ENCODE measurements around the gene RIMBP2.

RIMBP2 gene

GRCh38 chr12:130593056-130593455 lies 123.0 kb downstream of the RIMBP2 start:
- TF ChIP-seq, protein P1, sequence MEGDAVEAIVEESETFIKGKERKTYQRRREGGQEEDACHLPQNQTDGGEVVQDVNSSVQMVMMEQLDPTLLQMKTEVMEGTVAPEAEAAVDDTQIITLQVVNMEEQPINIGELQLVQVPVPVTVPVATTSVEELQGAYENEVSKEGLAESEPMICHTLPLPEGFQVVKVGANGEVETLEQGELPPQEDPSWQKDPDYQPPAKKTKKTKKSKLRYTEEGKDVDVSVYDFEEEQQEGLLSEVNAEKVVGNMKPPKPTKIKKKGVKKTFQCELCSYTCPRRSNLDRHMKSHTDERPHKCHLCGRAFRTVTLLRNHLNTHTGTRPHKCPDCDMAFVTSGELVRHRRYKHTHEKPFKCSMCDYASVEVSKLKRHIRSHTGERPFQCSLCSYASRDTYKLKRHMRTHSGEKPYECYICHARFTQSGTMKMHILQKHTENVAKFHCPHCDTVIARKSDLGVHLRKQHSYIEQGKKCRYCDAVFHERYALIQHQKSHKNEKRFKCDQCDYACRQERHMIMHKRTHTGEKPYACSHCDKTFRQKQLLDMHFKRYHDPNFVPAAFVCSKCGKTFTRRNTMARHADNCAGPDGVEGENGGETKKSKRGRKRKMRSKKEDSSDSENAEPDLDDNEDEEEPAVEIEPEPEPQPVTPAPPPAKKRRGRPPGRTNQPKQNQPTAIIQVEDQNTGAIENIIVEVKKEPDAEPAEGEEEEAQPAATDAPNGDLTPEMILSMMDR (IDR thresholded peaks at IDR 0.05) = no peak

DNA sequence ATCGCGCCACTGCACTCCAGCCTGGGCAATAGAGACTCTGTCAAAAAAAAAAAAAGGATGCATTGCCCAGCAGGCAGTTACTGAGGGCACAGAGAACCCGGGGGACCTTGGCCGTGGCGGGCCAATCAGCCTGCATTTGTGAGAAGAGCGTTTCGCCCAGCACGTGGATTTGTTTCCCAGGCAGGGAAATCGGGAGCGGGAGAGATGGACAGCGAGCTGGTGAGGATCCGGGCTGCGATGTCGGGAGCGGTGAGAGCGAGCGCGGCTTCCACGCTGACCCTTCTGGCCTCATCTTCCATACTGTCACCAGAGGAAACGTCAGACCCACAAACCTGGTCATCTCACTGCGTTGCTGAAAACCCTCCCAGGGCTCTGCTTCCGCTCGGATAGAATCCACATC lies 123.5 kb downstream of the RIMBP2 start:
- TF ChIP-seq, protein P1 (IDR thresholded peaks at IDR 0.05) = no peak

GRCh38 chr12:130591736-130592135 lies 124.4 kb downstream of the RIMBP2 start:
- TF ChIP-seq, protein P1 (IDR thresholded peaks at IDR 0.05) = no peak

DNA sequence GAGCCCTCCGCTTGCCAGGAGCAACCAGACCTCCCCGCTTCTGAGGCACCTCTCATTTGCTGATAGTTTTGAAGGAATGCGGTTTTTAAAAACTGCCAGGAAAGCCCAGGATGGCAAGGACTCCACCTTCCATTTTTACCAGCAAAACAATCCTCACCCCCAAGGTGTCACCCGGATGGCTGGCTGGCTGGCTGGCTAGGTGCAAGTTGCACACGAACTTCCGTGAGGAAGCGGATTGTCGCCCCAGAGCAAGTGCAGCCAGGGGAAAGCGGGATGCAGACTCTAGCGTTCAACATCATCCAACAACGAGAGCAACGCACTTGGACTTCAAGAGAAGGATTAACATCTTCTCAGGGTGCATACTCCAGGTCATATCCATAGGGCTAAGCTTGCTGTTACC lies 125.4 kb downstream of the RIMBP2 start:
- TF ChIP-seq, protein P1 (IDR thresholded peaks at IDR 0.05) = no peak

DNA sequence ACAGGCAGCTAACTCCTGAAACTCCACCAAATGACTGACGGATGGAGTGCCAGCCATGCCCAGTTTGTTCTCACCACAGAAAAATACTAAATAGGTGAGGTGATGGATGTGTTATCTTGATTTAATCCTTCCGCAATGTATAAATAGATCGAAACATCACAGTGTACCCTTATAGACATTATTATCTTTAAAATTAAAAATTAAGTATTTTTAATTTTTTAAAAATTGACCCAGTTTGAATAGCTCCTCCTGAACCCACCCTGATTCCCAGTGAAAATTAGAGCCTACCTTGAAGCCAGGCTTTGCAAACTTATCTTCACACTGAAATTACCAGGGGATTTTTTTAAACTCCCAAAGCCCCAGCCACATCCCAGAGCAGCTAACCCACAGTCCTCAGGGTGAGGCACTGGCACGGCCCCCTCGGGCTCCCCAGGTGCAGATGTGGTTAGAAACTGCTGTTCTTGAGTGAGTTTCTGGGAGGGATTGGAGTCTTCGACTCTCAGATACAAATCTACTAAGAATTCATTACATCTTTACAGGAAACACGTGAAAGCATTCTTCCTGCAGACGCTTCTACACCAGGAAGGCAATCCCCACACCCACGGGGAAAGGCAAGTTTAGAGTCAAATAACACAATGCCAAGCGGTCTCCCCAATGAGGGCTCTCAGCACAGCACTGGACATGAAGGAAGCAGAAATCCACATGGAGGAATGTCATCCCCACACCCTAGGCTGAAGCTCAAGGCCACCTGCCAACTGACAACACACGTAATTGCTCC lies 126.4 kb downstream of the RIMBP2 start:
- TF ChIP-seq, protein P1 (IDR thresholded peaks at IDR 0.05) = no peak

GRCh38 chr12:130588696-130589539 lies 127.2 kb downstream of the RIMBP2 start:
- TF ChIP-seq, protein P1 (IDR thresholded peaks at IDR 0.05) = no peak

DNA sequence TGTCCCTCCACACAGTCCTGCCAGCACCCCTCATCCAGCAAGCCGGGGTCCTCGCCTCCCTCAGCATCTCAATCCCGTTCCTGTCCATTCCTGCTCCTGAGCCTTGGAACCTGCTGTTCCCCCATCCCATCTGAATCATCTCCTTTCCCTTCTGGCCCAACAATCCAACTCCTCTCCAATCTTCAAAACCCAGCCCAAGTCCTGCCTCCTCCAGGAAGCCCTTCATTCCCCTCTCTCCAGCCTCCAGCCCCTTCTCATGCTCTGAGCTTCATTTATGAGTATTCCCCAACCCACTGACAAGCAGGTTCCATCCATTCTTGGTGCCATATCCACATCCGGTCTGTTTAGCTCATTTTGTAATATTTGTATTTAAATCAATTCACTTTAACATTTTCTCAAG lies 128.1 kb downstream of the RIMBP2 start:
- TF ChIP-seq, protein P1 (IDR thresholded peaks at IDR 0.05) = no peak

Measured in LNCAP (cell line).